NCI-H128 (cell line): ENCODE data around the gene BICD1.

Experiments used
- DNase-seq: peaks from one replicate; lab custom pipeline; 2025; ENCODE audit not compliant: unreplicated experiment; lab: John Stamatoyannopoulos, UW

BICD1 gene

GRCh38 chr12:32140877-32141276 lies 34.2 kb downstream of the BICD1 start:
- DNase-seq: no peak

DNA sequence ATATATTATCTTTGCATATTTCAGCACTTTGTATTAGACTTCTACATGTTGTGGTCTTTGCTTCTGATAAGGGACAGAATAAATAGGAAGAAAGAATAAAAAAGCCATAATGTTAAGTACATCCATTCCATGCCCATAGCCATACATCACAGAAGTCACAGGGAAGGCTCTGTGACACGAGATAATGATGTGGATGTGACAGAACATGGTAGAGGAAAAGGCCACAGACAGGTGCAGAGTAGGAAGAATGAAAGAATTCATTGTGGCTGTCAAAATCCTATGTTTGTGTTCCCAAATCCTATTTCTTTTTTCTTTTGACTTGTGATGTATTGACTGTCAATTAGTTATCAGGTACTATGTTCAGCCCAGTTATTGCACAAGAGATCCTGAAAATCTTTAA lies 38.4 kb downstream of the BICD1 start:
- no peak for DNase-seq

DNA sequence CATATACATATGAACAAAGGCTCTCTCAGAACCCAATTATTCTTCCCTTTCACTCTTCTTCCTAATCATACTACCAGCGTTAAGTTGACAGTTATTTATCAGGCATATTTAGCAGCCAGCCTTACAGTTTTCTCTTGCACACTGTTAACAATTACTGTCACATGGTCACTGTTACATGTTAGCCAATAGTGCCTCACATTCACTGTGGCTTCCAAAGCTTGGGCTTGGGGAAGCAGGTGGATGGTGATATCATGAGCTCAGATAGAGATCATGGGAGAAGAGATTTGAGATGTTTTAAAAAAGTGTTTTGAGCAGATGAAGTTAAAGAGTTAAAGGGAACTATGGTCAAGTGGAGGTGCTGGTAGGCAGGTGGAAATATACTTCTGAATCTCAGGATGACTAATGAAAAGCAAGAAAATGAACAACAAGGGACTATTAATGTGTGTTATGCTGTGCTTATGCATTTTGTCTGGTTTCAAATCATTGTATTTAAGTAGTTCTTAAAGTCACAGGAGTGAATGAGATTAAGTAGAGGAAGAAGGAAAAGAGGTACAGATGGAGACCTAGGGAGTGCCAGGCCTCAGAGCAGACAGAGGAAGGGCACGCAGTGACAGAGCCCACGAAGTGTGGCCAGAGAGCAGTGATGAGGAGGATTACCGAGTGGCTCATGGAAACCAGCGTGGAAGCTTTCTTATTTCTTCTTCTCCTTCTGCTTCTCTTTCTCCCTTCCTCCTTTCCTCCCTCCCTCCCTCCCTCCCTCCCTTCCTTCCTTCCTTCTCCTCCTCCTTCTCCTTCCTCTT lies 39.6 kb downstream of the BICD1 start:
- DNase-seq: no peak

DNA sequence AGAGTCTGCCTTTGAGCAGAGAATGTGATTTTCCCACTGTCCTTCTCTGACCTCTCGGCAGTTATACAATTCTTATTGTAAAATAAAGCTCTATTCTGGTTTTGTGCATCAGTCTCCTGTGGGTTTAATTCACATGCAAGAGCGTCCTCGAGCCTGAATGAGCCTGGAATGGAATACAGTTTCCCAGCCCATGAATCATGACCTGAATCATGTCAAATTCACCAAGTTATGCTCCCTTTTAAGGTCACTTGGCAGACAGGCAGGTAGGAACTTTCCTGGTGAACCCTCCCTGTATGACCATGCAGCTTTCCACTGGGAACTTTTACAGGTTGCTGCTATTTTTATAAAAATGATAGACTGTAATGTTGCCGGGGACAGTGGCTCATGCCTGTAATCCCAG lies 41.7 kb downstream of the BICD1 start:
- no peak for DNase-seq

DNA sequence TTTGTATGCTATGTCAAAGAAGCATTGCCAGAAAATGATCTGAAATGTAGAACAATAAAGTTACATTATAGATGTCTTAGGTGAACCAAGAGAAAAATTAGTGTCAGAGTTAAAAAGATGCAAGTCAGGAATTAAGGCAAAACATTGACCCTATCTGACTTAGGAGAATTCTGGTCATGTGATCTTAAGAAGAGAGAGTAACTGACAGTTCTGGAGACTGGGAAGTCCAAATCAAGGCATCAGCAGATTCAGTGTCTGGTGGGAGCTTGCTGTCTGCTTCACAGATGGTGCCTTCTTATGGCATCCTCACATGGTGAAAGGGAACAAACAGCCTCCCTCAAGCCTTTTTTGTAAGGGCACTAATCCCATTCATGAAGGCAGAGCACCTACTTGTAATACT lies 42.8 kb downstream of the BICD1 start:
- no peak for DNase-seq

DNA sequence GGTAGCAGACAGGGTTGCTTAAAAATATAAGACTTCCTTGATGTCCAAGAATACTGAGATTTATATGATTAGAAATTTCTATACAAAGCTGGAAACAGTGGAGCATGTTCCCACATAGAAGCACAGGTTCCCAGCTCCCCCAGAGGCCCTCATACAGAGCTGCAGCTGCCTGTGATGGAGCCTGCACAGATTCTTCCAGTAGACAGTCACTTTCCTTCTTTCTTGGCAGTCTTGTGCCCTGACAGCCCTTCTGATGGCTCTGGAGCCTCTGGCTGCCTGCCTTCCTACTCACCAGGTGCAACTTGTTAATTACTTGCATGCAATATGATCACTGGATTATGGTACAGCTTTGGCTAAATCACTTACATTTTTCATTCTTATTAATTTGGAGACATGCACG lies 44.4 kb downstream of the BICD1 start:
- DNase-seq: no peak

DNA sequence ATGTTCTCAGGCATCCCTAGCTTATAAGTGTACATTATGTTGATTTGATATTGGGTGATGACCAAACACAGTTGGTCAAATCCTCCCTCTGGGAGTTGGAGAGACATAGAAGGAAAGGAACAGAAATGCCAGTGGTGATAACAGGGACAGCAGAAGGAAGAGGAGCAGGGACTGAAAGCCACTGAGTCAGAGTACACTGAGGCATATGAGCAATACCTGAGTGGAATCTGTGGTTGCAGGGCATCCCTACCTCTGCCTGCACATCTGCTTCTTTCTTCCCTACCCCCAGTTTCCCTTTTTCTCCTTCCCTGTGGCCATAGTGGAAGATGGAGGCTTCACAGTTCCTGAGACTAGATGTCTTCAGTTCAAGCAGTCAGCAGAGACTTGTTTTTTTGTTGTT lies 44.9 kb downstream of the BICD1 start:
- no peak for DNase-seq

DNA sequence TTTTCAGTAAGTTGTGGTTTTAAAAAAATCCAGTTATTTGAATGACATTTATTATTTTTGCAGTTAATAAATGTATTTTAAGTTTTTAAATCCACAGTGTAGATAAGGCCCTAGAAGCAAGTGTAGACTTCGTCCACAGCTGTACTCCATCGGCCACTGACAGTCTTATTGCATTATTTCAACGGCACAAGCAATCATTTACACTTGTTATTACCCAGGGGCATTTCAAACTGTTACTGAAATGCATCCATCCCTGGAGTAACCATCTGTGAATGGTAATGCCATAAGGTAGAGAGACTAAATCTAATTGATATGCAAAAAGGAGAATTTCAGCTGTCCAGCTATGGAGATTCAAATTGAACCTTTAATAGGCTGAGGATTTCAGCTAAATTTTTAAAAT lies 48.4 kb downstream of the BICD1 start:
- DNase-seq: no peak

DNA sequence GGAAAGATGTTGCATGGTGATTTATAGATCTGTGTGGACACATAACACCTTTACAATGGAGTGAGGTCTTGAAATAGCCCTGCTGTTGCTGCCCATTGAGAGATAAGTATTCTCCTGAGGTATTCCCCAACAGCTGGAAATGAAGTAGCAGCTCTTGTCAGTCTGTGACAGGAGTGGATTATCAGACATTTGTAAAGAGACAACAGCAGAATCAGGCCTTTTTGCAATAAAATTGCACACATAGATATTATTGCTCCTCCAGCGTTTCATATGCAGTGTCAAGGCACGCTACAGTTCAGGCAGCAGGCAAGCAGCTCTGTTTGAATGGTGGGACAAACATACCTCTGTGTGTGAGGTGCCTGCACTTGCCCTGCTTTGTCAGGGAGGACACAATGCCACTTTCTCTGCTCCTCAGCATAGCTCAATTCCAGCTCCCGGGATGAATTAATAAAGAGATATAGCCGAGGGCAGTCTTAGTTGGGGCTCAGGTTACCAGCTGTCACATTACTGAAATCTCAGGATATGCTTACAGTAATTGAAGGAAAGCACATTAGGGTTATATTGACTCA lies 49.4 kb downstream of the BICD1 start:
- peak; percentile 18 for DNase-seq

- DNase-seq: no peak
Measured at GRCh38 chr12:32158525-32158924, 51.9 kb downstream of the BICD1 start.

- DNase-seq: no peak
Measured at GRCh38 chr12:32159381-32159780, 52.7 kb downstream of the BICD1 start.

DNA sequence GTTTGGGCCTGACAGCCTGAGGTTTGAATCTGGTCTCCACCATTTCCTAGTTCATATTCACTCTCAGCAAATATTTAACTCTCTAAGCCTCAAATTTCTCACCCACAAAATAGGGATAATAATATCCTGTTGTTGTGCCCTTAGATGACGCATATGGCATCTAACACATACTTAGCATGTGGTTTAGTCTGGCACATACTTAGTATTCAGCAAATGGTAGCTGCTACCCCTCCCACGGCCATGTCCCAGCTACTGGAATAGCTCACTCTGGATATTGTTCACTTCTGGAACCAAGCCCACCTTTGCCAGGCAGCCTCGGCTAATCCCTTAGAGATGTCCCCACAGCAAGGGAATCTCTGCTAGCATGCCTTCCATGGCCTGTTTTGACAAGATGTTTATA lies 53.3 kb downstream of the BICD1 start:
- no peak for DNase-seq

DNA sequence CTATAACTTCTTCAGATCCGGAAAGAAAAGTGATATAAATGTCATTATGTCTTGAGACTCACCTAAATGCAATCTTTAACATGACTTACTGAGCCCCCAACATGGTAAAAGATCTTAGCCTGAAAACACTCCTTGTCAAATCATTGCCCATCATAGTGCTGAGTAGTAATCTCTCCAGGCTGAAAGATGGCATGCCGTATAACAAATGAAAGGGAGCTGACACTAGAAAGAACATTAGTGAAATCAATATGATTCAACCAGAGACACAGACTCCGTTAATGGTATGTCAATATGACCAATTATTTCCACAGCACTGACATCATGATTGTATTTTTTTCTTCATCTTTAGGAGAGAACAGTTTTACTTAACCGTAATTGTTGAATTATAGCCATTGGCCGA lies 54.4 kb downstream of the BICD1 start:
- DNase-seq: no peak

DNA sequence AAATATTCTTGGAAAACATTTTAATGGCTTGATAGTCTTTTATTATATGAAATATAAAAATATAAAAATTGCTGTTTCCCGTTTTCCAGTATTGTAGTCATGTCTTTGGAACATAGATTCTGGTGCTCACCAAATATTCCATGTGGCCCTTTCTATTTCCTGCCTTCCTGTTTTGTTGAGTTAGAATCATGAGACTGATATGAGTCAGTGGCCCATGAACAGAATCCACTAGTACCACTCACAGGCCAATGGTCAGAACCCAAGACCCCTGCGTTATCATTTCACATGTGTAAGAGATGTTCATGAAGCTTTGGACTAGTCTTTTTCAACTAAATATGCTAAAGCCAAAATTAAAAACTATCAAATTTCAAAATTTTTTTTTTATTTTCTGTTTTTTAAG lies 56.9 kb downstream of the BICD1 start:
- no peak for DNase-seq

GRCh38 chr12:32166510-32166909 lies 59.9 kb downstream of the BICD1 start:
- DNase-seq: no peak

GRCh38 chr12:32170437-32170998 lies 63.9 kb downstream of the BICD1 start:
- no peak for DNase-seq

DNA sequence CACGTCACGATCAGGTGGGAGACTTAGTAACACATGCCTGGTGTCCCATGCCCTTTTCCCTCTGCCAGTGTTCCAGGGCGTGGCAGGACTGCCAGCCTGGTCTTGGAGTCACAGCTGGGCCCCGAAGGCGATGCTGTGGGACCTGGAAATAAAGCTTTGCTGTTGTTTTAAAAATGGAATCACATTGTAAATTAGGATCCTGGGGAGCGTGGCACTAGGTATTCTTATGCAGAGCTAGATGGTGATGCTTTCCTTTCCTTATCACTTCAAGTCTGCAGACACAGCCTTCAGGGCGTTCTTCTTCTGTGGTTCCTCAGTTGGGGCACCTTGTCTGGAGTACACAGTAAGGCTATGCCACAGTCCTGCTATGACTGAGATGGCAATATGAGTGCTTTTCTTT lies 64.6 kb downstream of the BICD1 start:
- no peak for DNase-seq

DNA sequence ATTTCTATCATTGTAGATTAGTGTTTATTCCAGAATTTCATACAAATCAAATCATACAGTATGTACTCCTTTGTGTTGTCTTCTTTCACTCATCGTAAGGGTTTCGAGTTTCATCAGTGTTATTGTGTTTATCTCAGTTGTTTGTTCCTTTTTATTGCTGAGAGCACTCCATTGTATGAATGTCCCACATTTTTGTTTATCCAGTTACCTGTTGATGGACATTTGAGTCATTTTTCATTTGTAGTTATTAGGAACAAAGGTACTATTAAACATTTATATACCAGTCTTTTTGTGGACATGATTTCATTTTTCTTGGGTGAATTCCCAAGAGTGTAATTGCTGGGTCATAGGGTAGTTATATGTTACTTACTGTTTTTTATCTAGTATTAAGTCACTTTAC lies 70.0 kb downstream of the BICD1 start:
- no peak for DNase-seq

DNA sequence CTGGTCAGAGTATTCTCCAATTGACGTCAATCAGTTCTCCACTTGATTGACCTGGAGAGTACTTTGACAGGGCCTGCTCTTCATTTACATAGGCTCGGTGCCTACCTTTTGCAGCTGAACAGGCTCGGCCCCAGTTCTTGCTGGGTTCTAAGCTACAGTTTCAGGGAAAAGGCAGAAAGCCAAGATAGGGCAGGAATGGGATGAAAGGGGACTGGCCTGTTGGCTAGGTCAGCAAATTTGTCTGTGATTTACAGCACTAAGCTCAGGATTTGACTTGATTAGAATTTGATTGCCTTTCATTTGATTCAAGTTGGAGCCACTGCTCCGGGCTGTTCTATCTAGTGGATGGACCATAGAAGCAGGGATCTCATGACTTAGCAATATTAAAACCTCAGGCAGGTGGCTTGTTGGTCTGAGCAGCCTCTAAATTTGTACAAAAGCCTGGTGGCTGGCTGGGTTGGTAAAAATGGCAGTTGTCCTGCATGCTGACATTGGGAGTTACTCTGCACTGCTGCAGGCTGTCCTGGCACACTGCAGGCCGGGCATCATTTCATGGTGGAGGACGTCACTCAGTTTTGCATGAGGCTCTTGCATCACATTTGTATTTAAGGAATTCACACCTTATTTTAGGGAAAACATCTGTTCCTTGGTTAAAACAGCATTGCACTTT lies 71.8 kb downstream of the BICD1 start:
- no peak for DNase-seq

DNA sequence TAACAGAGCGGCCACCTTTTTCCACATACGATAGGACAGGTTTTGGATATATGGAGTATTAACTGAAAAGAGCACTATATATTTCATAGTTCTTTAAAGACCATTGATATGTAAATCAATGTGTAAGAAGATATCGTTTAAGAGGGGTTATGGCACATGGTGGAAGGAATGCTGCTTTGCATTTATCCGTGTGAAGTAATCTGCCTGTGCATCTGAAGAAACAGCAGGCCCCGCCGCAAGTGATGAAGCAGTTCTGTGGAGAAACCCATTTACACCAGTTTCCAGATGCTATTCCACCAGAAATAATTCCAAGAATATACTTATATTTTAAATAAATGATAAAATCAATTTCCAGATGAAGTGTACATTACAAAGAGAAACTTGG lies 72.4 kb downstream of the BICD1 start:
- no peak for DNase-seq

DNA sequence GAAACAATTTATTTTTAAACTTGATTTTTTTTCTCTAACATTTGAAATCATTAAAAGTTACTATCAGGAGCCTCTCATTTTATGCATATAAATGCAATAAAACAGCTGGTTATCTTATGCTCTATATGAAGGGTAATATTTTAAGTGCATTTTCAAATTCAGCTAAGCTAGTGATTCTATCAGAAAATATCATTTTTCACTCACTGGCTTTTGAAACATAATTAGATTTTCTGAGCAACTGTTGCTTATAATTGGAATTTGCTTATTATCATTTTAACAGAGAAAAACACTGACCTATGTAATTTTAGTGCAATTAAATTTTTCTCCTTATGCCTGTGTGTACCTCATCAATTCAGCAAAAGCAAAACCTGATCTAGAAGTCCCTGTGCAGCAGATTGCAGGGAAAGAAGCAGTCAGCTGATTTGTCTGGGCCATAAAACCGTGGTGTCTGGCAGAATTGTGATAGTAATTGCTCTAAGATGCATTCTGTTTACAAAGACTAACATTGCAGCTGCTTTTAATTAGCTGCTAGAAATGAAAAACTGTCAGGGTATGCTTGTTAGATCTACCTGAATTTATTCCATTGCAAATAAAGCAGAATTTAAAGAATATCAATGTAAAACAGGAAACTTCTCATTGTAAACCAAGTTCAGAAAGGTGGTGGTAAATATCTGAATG lies 75.0 kb downstream of the BICD1 start:
- DNase-seq: no peak

DNA sequence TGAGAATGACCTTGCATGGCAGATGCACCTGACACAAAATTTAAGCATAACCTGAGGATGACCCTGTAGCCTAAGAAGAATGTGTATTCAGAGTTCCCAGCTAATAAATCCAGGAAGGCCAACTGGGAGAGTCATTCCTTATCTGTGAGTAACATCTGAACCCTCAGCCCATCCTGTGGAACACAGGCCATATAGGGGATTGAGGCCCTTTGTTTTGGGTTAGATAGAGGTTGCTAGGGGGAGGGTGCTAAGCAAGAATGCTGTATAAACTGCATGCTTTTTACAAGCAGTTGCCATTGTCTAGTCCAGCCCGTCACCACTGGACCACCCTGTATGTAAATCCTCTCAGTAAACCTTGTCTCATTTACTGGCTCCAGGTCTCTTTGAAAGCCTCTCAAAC lies 77.0 kb downstream of the BICD1 start:
- DNase-seq: no peak
